HG02840 (cell line): Measurements from ENCODE around the gene BPTF.
"Not testable (repeated sequence)": the region's sequence is repeated elsewhere in the genome, so short reads cannot be mapped to it uniquely, and the experiment has no call there.

Experiments used
- ATAC-seq: cut with Tn5 transposase; IDR thresholded peaks from one replicate; pipeline ENCODE4 v1.9.1; 2021; ENCODE audit warnings: mild to moderate bottlenecking, moderate library complexity, moderate number of reproducible peaks; ENCODE audit not compliant: unreplicated experiment, low FRiP score

Gene BPTF

GRCh38 chr17:67867591-67867990, 42.3 kb downstream of the BPTF start:
- ATAC-seq, result no peak

- no peak for ATAC-seq
These were observed 42.9 kb downstream of the BPTF start for GRCh38 chr17:67868176-67868575.

- no peak for ATAC-seq
These were observed 54.4 kb downstream of the BPTF start for GRCh38 chr17:67879662-67880061.

GRCh38 chr17:67881083-67881482, 55.8 kb downstream of the BPTF start:
- ATAC-seq, result no peak

GRCh38 chr17:67884741-67885140, 59.4 kb downstream of the BPTF start:
- ATAC-seq, result no peak

- no peak for ATAC-seq
These were observed 66.3 kb downstream of the BPTF start for GRCh38 chr17:67891481-67892119.

GRCh38 chr17:67902511-67903231, 77.4 kb downstream of the BPTF start:
- no peak for ATAC-seq

- ATAC-seq, result not testable (repeated sequence)
These were observed 80.0 kb downstream of the BPTF start for GRCh38 chr17:67905298-67905697.

- ATAC-seq, result not testable (repeated sequence)
These were observed 85.0 kb downstream of the BPTF start for GRCh38 chr17:67910117-67910803.

- no peak for ATAC-seq
These were observed 85.9 kb downstream of the BPTF start for GRCh38 chr17:67911059-67911782.

GRCh38 chr17:67912088-67912487, 86.8 kb downstream of the BPTF start:
- no peak for ATAC-seq

GRCh38 chr17:67912656-67913055, 87.4 kb downstream of the BPTF start:
- ATAC-seq, result no peak

GRCh38 chr17:67920212-67920611, 94.9 kb downstream of the BPTF start:
- ATAC-seq, result no peak

- no peak for ATAC-seq
These were observed 97.2 kb downstream of the BPTF start for GRCh38 chr17:67922503-67922902.

- ATAC-seq, result not testable (repeated sequence)
These were observed 103.5 kb downstream of the BPTF start for GRCh38 chr17:67928842-67929241.

- ATAC-seq, result no peak
These were observed 105.9 kb downstream of the BPTF start for GRCh38 chr17:67931227-67931626.

- ATAC-seq, result no peak
These were observed 117.5 kb downstream of the BPTF start for GRCh38 chr17:67942810-67943209.

- ATAC-seq, result no peak
These were observed 118.7 kb downstream of the BPTF start for GRCh38 chr17:67944035-67944434.

- ATAC-seq, result no peak
These were observed 121.2 kb downstream of the BPTF start for GRCh38 chr17:67946513-67946912.

- no peak for ATAC-seq
These were observed 122.1 kb downstream of the BPTF start for GRCh38 chr17:67947325-67947813.

- no peak for ATAC-seq
These were observed 125.6 kb downstream of the BPTF start for GRCh38 chr17:67950945-67951344.
